Measurements from ENCODE around the gene KCNK16. TPM values are rescaled to one million over a fixed set of nuclear protein-coding genes. Genes with fewer than 3 reads are reported as not detected.

The KCNK16 gene
- total RNA-seq, 4 donors from 2014 or later, result not detected

- 44 to 74% methylated on average over 3 to 7 of the region's 13 CpGs for WGBS, 2 donors
- intact Hi-C loops (cut with DNase I), result no loop called here
Observed at GRCh38 chr6:39365281-39366074, 43.0 kb upstream of the KCNK16 start.

GRCh38 chr6:39363280-39363679 lies 40.8 kb upstream of the KCNK16 start:
- no peaks in the 10 kb centered on the region for H3K27me3 ChIP-seq
- 76 to 89% methylated on average over 5 to 8 of the region's 8 CpGs for WGBS, 2 donors
- H3K4me3 ChIP-seq, result no peak overlapping the region
- no peak for DNase-seq
- no peak overlapping the region for H3K27ac ChIP-seq
- peaks cover 2 to 8% (median 4%) of the 10 kb centered on the region in 3 donors for H3K4me1 ChIP-seq
- no peaks in the 10 kb centered on the region for H3K36me3 ChIP-seq
- no peaks in the 10 kb centered on the region for H3K9me3 ChIP-seq
- TF ChIP-seq CTCF (IDR thresholded peaks at IDR 0.05), result no peak
- no peak for TF ChIP-seq POLR2A (IDR thresholded peaks at IDR 0.05)
- intact Hi-C loops (cut with DNase I), result no loop called here

More at GRCh38 chr6:39365281-39366074, 43.0 kb upstream of the KCNK16 start:
- H3K9me3 ChIP-seq, result no peaks in the 10 kb centered on the region
- no peaks in the 10 kb centered on the region for H3K36me3 ChIP-seq
- H3K4me1 ChIP-seq, result peaks cover 2 to 8% (median 4%) of the 10 kb centered on the region in 3 donors
- no peak for TF ChIP-seq CTCF (IDR thresholded peaks at IDR 0.05)
- TF ChIP-seq POLR2A (IDR thresholded peaks at IDR 0.05), result no peak
- H3K27me3 ChIP-seq, result no peaks in the 10 kb centered on the region
- no peak for DNase-seq
- H3K27ac ChIP-seq, result no peak overlapping the region
- H3K4me3 ChIP-seq, result no peak overlapping the region

- H3K4me1 ChIP-seq, result peaks cover 2 to 8% (median 4%) of the 10 kb centered on the region in 3 donors
- no peak overlapping the region for H3K27ac ChIP-seq
- H3K27me3 ChIP-seq, result no peaks in the 10 kb centered on the region
- intact Hi-C loops (cut with DNase I), result no loop called here
- no peaks in the 10 kb centered on the region for H3K36me3 ChIP-seq
- no peak for DNase-seq
- no peaks in the 10 kb centered on the region for H3K9me3 ChIP-seq
- 7% methylated on average over 2 of the region's 3 CpGs; no CpG with 5 or more reads in 1 of the 2 donors for WGBS, 2 donors
- TF ChIP-seq CTCF (IDR thresholded peaks at IDR 0.05) (no peak), POLR2A (IDR thresholded peaks at IDR 0.05) (no peak)
- H3K4me3 ChIP-seq, result no peak overlapping the region
Observed at GRCh38 chr6:39362487-39362865, 40.0 kb upstream of the KCNK16 start.

- H3K4me1 ChIP-seq, result peaks cover 2 to 8% (median 4%) of the 10 kb centered on the region in 3 donors
- H3K9me3 ChIP-seq, result no peaks in the 10 kb centered on the region
- 40 to 55% methylated on average over 9 to 17 of the region's 21 CpGs for WGBS, 2 donors
- H3K4me3 ChIP-seq, result no peak overlapping the region
- H3K27me3 ChIP-seq, result no peaks in the 10 kb centered on the region
- TF ChIP-seq CTCF (IDR thresholded peaks at IDR 0.05) (peak; percentile 39 to 72 (median 59)), POLR2A (IDR thresholded peaks at IDR 0.05) (no peak)
- DNase-seq, result no peak
- H3K36me3 ChIP-seq, result no peaks in the 10 kb centered on the region
- intact Hi-C loops (cut with DNase I), result no loop called here
- no peak overlapping the region for H3K27ac ChIP-seq
Observed at GRCh38 chr6:39361657-39362486, 39.4 kb upstream of the KCNK16 start.

GRCh38 chr6:39360378-39360777 lies 37.9 kb upstream of the KCNK16 start:
- Histone ChIP-seq H3K36me3 (no peaks in the 10 kb centered on the region), H3K27me3 (no peaks in the 10 kb centered on the region), H3K4me1 (peaks cover 2 to 8% (median 4%) of the 10 kb centered on the region in 3 donors), H3K27ac (no peak overlapping the region), H3K9me3 (no peaks in the 10 kb centered on the region), H3K4me3 (no peak overlapping the region)
- WGBS, 2 donors, result 73 to 100% methylated on average over 1 to 6 of the region's 9 CpGs
- no peak for TF ChIP-seq POLR2A (IDR thresholded peaks at IDR 0.05)
- intact Hi-C loops (cut with DNase I), result no loop called here
- DNase-seq, result no peak
